Measurements from ENCODE around the gene ERV3-1.
"Not testable (repeated sequence)": the region's sequence is repeated elsewhere in the genome, so short reads cannot be mapped to it uniquely, and the experiment has no call there.

The ERV3-1 gene

GRCh38 chr7:65006094-65006992 is at the start of gene ERV3-1:
Gene ERV3-1 (minus strand): TSS chr7:65006687. CDS start chr7:64993026, 13,661 bp downstream.
- no peak for TF ChIP-seq CTCF (IDR thresholded peaks at IDR 0.05; ENCODE audit: low read depth, low read length)
- peak within 1 kb of the TSS; percentile 84 to 88 for H3K4me3 ChIP-seq (replicated peaks in 1 of 2; ENCODE audit: low read depth in 2 of 2, low read length in 2 of 2)
- peak; percentile 94 to 95 for DNase-seq (ENCODE audit: low read depth in 2 of 2)

DNA sequence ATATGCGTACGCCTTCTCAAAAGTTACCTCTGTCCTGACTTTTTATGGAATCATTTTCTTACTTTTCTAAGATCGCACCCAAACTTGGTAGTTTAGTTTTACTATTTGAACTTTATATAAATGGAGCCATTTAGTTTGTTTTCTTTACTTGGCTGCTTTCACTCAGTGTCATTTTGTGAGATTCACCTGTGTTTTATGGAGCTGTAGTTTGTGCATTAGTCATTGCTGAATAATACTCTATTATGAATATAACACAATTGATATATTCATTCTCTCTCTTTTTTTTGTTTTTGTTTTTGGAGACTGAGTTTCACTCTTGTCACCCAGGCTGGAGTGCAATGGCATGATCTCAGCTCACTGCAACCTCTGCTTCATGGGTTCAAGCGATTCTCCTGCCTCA is 49.3 kb upstream of the ERV3-1 start:
- DNase-seq (ENCODE audit: low read depth in 2 of 2); H3K4me3 ChIP-seq (replicated peaks in 1 of 2; ENCODE audit: low read depth in 2 of 2, low read length in 2 of 2): not testable (repeated sequence)

DNA sequence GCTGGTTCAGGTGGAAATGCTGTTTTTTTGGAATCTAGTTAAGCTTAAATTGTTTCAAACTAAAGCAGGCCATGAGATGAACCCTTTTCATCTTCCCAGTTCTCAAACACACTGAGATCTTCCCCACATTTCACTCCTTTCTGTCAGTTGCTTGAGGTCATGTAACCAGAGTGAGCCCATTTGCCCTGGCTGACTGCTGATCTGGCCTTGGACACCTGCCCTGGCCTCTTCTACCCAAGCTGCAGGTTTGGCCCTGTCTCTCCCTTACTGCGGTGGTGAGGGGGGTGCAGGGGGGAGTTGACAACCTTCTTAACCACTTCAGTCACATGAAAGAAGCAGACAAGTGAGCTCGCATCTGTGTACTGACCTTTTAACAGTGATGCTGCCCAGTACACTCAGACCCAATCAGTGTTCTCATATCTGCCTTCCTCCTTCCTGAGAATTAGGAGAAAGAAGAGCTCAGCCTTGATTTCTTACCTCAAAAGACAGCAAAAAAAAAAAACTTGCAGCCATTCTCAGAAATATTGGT is 48.0 kb upstream of the ERV3-1 start:
- H3K4me3 ChIP-seq (replicated peaks in 1 of 2; ENCODE audit: low read depth in 2 of 2, low read length in 2 of 2); DNase-seq (ENCODE audit: low read depth in 2 of 2): not testable (repeated sequence)

GRCh38 chr7:65051654-65052053 is 45.2 kb upstream of the ERV3-1 start:
- not testable (repeated sequence) for H3K4me3 ChIP-seq (replicated peaks in 1 of 2; ENCODE audit: low read depth in 2 of 2, low read length in 2 of 2); DNase-seq (ENCODE audit: low read depth in 2 of 2)

DNA sequence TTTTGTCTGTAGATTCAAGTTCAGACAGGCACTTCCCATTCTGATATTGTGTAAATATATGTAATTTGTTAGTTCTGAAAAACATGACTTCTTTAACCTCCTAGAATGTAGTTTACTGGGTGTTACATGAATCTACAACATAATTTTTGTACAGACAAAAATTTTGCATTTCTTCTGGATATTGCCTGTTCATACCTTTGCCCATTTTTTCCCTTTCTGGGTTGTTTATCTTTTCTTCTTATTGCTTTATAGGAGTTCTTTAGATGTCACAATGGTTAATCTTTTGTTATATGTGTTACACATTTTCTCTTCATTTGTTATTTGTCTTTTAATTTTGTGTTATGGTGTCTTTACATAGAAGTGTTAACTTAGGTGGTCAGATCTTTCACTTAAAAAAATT is 44.7 kb upstream of the ERV3-1 start:
- DNase-seq (ENCODE audit: low read depth in 2 of 2) = not testable (repeated sequence)

DNA sequence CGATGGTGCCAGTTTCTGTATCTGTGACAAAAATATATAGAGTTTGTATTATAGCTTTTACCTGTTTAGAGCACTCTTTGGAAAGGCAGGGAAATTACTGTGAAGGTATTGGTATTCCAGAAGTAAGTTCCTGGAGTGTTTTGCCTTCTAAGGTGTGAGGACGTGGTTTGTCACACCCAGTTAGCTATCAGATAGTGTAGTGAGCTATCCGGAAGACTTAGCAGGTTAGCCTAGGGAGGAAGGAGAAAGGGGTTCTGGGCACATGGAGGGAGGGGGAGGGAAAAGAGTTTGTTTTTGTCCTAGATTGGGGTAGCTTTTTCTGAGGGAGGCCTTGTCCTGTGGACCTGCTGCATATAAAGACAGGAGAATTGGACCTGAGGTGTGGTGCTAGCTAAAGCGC is 39.8 kb upstream of the ERV3-1 start:
- H3K4me3 ChIP-seq (replicated peaks in 1 of 2; ENCODE audit: low read depth in 2 of 2, low read length in 2 of 2); DNase-seq (ENCODE audit: low read depth in 2 of 2): not testable (repeated sequence)

More for the DNA sequence above, 44.7 kb upstream of the ERV3-1 start:
- not testable (repeated sequence) for H3K4me3 ChIP-seq (replicated peaks in 1 of 2; ENCODE audit: low read depth in 2 of 2, low read length in 2 of 2)

GRCh38 chr7:65045589-65045988 is 39.1 kb upstream of the ERV3-1 start:
- not testable (repeated sequence) for H3K4me3 ChIP-seq (replicated peaks in 1 of 2; ENCODE audit: low read depth in 2 of 2, low read length in 2 of 2); DNase-seq (ENCODE audit: low read depth in 2 of 2)

GRCh38 chr7:65038767-65039166 is 32.3 kb upstream of the ERV3-1 start:
- DNase-seq (ENCODE audit: low read depth in 2 of 2) = peak; percentile 14 to 32
- peak overlapping the region; percentile 70 to 72 for H3K4me3 ChIP-seq (replicated peaks in 1 of 2; ENCODE audit: low read depth in 2 of 2, low read length in 2 of 2)

DNA sequence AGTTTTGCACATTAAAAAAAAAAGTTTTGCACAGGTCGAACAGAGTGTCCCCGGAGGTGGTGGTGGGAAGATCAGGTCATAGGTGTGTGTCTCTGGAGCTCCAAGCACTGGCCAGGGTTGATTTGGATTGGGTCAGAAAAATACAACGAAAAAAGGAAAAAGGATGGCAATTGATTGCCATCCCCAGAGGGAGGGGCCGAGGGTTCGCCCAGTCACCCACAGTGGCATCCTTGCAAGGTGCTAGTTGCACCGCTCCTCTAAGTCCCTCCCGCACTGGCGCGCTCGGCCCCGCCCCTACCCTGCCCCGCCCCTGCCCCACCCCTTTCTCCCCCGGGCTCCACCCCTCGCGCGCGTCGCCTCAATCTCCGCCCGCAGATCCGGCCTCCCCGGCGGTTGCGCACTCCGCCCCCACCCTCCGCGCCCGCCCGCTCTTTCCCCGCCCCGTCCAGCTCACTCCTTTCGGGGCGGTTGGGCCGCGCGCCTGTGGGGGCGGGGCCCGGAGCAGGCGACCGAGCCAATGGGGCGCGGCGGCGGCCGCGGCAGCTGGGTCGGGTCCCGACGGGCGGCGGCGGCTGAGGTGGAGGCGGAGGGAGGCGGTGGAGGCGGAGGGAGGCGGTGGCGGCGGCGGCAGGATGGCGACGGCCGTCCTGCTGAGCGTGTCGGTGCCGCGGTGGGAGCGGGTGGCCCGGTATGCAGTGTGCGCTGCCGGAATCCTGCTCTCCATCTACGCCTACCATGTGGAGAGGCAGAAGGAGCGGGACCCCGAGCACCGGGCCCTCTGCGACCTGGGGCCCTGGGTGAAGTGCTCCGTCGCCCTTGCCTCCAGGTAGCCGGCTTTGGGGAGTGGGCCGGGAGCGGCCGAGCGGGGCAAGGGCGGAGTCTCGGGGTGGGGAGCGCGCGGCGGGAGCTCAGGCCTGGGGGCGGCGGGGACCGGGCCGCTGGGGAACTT is 31.5 kb upstream of the ERV3-1 start:
- peak overlapping the region; percentile 72 to 78 for H3K4me3 ChIP-seq (replicated peaks in 1 of 2; ENCODE audit: low read depth in 2 of 2, low read length in 2 of 2)
- TF ChIP-seq CTCF (IDR thresholded peaks at IDR 0.05; ENCODE audit: low read depth, low read length) = no peak
- peak; percentile 92 to 97 for DNase-seq (ENCODE audit: low read depth in 2 of 2)

DNA sequence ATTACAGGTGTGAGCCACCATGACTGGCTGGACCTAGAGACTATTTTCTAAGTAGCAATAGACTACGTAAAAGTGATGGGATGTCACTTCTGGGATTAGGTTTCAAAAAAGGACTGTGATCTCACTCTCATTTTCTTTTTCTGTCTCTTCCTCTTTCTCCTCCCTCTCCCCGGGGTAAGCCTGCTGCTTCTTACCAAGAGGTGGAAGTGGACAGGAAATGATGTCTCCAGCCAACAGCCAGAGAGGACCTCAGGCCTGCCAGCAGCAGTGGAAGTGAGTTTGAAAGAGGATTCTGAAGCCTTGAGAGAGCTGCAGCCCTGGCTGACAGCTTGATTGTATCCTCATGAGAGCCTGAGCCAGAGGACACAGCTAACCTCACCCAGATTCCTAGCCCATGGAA is 30.0 kb upstream of the ERV3-1 start:
- H3K4me3 ChIP-seq (replicated peaks in 1 of 2; ENCODE audit: low read depth in 2 of 2, low read length in 2 of 2) = not testable (repeated sequence)
- peak; percentile 33 to 44 for DNase-seq (ENCODE audit: low read depth in 2 of 2)

GRCh38 chr7:65035469-65035868 is 29.0 kb upstream of the ERV3-1 start:
- not testable (repeated sequence) for DNase-seq (ENCODE audit: low read depth in 2 of 2)

GRCh38 chr7:65034120-65034782 is 27.8 kb upstream of the ERV3-1 start:
- H3K4me3 ChIP-seq (replicated peaks in 1 of 2; ENCODE audit: low read depth in 2 of 2, low read length in 2 of 2) = not testable (repeated sequence)
- DNase-seq (ENCODE audit: low read depth in 2 of 2) = peak; percentile 27 to 59

More at GRCh38 chr7:65035469-65035868, 29.0 kb upstream of the ERV3-1 start:
- H3K4me3 ChIP-seq (replicated peaks in 1 of 2; ENCODE audit: low read depth in 2 of 2, low read length in 2 of 2) = not testable (repeated sequence)

DNA sequence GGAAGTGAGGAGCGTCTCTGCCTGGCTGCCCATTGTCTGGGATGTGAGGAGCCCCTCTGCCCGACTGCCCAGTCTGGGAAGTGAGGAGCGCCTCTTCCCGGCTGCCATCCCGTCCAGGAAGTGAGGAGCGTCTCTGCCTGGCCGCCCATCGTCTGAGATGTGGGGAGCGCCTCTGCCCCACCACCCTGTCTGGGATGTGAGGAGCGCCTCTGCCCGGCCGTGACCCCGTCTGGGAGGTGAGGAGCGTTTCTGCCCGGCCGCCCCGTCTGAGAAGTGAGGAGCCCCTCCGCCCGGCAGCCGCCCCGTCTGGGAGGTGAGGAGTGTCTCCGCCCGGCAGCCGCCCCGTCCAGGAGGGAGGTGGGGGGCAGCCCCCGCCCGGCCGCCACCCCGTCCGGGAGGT is 26.9 kb upstream of the ERV3-1 start:
- not testable (repeated sequence) for DNase-seq (ENCODE audit: low read depth in 2 of 2); H3K4me3 ChIP-seq (replicated peaks in 1 of 2; ENCODE audit: low read depth in 2 of 2, low read length in 2 of 2)

DNA sequence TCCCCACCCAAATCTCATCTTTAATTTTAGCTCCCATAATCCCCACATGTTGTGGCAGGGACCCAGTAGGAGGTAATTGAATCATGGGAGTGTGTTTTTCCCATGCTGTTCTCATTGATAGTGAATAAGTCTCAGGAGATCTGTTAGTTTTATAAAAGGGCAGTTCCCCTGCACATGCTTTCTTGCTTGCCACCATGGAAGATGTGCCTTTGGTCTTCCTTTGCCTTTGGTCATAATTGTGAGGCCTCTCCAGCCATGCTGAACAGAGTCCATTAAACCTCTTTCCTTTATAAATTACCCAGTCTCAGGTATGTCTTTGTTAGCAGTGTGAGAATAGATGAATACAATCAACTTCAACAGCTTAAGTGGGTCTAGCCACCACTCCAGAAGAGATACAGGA is 18.5 kb upstream of the ERV3-1 start:
- H3K4me3 ChIP-seq (replicated peaks in 1 of 2; ENCODE audit: low read depth in 2 of 2, low read length in 2 of 2); DNase-seq (ENCODE audit: low read depth in 2 of 2): not testable (repeated sequence)

- not testable (repeated sequence) for H3K4me3 ChIP-seq (replicated peaks in 1 of 2; ENCODE audit: low read depth in 2 of 2, low read length in 2 of 2)
- DNase-seq (ENCODE audit: low read depth in 2 of 2) = peak in 1 of 2 donors; percentile 64
These were observed 14.5 kb upstream of the ERV3-1 start for GRCh38 chr7:65020978-65021377.

Measured in cardiac fibroblast (primary cell).